ENCODE results near the gene KRT9. TPM values are rescaled to one million over a fixed set of nuclear protein-coding genes. Genes with fewer than 3 reads are reported as not detected.

KRT9 gene
- total and polyA plus RNA-seq, 2 of the 13 experiments (the other 11 are each of a cell fraction or from before 2014, with no cell fraction given), result not detected

DNA sequence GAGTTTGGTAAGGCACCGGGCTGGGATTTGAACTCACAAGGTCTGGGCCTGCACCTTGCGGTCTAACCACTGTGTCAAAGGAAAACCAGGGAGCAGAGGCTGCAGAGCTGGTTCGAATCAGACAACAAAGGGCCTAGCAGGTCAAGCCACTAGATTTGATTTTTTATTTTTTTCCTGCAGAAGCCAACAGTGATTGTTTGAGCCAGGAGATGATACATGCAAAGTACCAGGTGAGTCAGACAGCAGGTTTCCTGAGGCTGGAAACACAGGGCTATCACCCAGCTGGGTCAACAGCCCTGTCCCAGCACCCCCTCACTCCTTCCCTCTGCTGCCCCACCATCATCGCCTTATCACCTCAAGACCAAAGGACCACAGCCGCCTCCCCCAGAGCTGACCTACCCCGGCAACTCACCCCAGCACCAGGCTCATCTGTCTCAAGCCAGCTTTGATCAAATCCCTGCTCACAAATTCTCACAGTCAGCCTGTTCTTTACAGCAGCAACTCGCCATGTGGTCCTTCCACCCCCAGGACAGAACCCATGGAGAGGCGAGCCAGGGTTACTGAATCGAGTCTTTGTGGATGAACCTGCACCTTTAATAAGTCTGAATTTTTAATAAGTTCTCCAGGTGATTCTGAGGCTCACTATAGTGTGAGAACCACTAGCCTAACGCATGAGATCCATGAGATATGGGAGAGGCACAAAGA, 30.8 kb downstream of the KRT9 start:
- ATAC-seq (no peak), DNase-seq (ENCODE audit: low spot score) (no peak), FAIRE-seq (no peak)
- H3K9ac ChIP-seq (ENCODE audit: insufficient read depth, low read depth, low read length), result no peak overlapping the region
- in situ Hi-C loops (cut with HindIII; ENCODE audit: extremely low pct_ligation_motif_present, low pct_unique_long_range_greater_than_20kb), result no loop called here
- H3K9me3 ChIP-seq (ENCODE audit: low read length), result no peaks in the 10 kb centered on the region
- no peaks in the 10 kb centered on the region for H3K79me2 ChIP-seq (ENCODE audit: insufficient read depth, low read length)
- H3K27me3 ChIP-seq (ENCODE audit: control insufficient read depth in 1 of 2, insufficient read depth in 2 of 2, low read length in 2 of 2), result peaks cover 2 to 12% of the 10 kb centered on the region in 2 experiments; a peak in 1 of 5 replicates
- H2AFZ ChIP-seq (ENCODE audit: low read length), result no peak overlapping the region
- intact Hi-C loops (cut with micrococcal nuclease; ENCODE audit: unreplicated experiment), result no loop called here
- H4K20me1 ChIP-seq (ENCODE audit: insufficient read depth, low read length), result no peaks in the 10 kb centered on the region
- WGBS (ENCODE audit: low lambda C conversion rate), result 38% methylated on average over 10 of the region's 10 CpGs
- H3K36me3 ChIP-seq (replicated peaks in 1 of 2; ENCODE audit: control insufficient read depth in 1 of 2, insufficient read depth in 2 of 2, low read length in 2 of 2), result no peaks in the 10 kb centered on the region
- H3K4me1 ChIP-seq (ENCODE audit: insufficient read depth, low read length), result peaks cover 70% of the 10 kb centered on the region
- no peak overlapping the region for H3K4me2 ChIP-seq (ENCODE audit: low read depth, low read length)
- H3K27ac ChIP-seq (ENCODE audit: extremely low read length, insufficient read depth, low read length), result no peak overlapping the region
- POLR2A ChIA-PET, result interaction anchor here (1.6 to 1.7 kb wide), 2 partner anchors 13 kb away, joined by 5 to 6 read pairs; partner anchors contain the start of gene KRT19
- CTCF ChIA-PET (ENCODE audit: low intra/inter-chr PET ratio, low total read pairs), result no interaction called here
- BruUV-seq (replicated peaks), result no TSS peak
- no peak for TF ChIP-seq POGZ (CRISPR knock-in tag; IDR thresholded peaks at IDR 0.05)
- TF ChIP-seq FOXA1 (IDR thresholded peaks at IDR 0.05), result no peak
- peak; percentile 23; the same call in 1 of the 2 replicates for TF ChIP-seq FOXA1 (CRISPR knock-in tag; IDR thresholded peaks at IDR 0.05)
- H3K4me3 ChIP-seq (replicated peaks in 1 of 3; ENCODE audit: insufficient read depth in 1 of 3, low read depth in 2 of 3, low read length in 3 of 3), result no peak overlapping the region

- no TSS peak for BruUV-seq (replicated peaks)
- TF ChIP-seq RXRB (CRISPR knock-in tag; IDR thresholded peaks at IDR 0.05; ENCODE audit: borderline replicate concordance) (peak; percentile 15; the same call in 1 of the 2 replicates), ZNF607 (CRISPR knock-in tag; IDR thresholded peaks at IDR 0.05; ENCODE audit: borderline replicate concordance) (no peak), RARA (CRISPR knock-in tag; IDR thresholded peaks at IDR 0.05) (0 out of 2 replicates have a peak, but pooled peaks have one; percentile 12), ZMYM3 (CRISPR knock-in tag; IDR thresholded peaks at IDR 0.05) (peak; percentile 29; the same call in 1 of the 2 replicates), ZNF569 (CRISPR knock-in tag; IDR thresholded peaks at IDR 0.05; ENCODE audit: borderline replicate concordance) (no peak), MNT (IDR thresholded peaks at IDR 0.05) (peak; percentile 35; the same call in 1 of the 2 replicates)
- TF ChIP-seq, protein P1, sequence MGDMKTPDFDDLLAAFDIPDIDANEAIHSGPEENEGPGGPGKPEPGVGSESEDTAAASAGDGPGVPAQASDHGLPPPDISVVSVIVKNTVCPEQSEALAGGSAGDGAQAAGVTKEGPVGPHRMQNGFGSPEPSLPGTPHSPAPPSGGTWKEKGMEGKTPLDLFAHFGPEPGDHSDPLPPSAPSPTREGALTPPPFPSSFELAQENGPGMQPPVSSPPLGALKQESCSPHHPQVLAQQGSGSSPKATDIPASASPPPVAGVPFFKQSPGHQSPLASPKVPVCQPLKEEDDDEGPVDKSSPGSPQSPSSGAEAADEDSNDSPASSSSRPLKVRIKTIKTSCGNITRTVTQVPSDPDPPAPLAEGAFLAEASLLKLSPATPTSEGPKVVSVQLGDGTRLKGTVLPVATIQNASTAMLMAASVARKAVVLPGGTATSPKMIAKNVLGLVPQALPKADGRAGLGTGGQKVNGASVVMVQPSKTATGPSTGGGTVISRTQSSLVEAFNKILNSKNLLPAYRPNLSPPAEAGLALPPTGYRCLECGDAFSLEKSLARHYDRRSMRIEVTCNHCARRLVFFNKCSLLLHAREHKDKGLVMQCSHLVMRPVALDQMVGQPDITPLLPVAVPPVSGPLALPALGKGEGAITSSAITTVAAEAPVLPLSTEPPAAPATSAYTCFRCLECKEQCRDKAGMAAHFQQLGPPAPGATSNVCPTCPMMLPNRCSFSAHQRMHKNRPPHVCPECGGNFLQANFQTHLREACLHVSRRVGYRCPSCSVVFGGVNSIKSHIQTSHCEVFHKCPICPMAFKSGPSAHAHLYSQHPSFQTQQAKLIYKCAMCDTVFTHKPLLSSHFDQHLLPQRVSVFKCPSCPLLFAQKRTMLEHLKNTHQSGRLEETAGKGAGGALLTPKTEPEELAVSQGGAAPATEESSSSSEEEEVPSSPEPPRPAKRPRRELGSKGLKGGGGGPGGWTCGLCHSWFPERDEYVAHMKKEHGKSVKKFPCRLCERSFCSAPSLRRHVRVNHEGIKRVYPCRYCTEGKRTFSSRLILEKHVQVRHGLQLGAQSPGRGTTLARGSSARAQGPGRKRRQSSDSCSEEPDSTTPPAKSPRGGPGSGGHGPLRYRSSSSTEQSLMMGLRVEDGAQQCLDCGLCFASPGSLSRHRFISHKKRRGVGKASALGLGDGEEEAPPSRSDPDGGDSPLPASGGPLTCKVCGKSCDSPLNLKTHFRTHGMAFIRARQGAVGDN (CRISPR knock-in tag; IDR thresholded peaks at IDR 0.05), result peak; percentile 20; the same call in 1 of the 2 replicates
Observed at GRCh38 chr17:41539979-41540701, 31.7 kb downstream of the KRT9 start.

More at GRCh38 chr17:41539979-41540701, 31.7 kb downstream of the KRT9 start:
- H3K27ac ChIP-seq (ENCODE audit: extremely low read length, insufficient read depth, low read length), result no peak overlapping the region
- DNase-seq (ENCODE audit: low spot score), result peak; percentile 79
- CTCF ChIA-PET (ENCODE audit: low intra/inter-chr PET ratio, low total read pairs), result no interaction called here
- ATAC-seq, result peak; percentile 50
- in situ Hi-C loops (cut with HindIII; ENCODE audit: extremely low pct_ligation_motif_present, low pct_unique_long_range_greater_than_20kb) (no loop called here), intact Hi-C loops (cut with micrococcal nuclease; ENCODE audit: unreplicated experiment) (loop anchor here (10.0 kb wide), 1 partner anchor 125 kb away; no protein-coding TSS in a partner anchor)
- POLR2A ChIA-PET, result interaction anchor here (1.7 kb wide), 1 partner anchor 12 kb away, joined by 6 read pairs; the partner anchor contains the start of gene KRT19
- no peak overlapping the region for H2AFZ ChIP-seq (ENCODE audit: low read length)
- no peak overlapping the region for H3K4me3 ChIP-seq (replicated peaks in 1 of 3; ENCODE audit: insufficient read depth in 1 of 3, low read depth in 2 of 3, low read length in 3 of 3)
- no peak for FAIRE-seq
- H3K27me3 ChIP-seq (ENCODE audit: control insufficient read depth in 1 of 2, insufficient read depth in 2 of 2, low read length in 2 of 2), result peaks cover 2 to 12% of the 10 kb centered on the region in 2 experiments; a peak in 1 of 5 replicates
- H3K4me1 ChIP-seq (ENCODE audit: insufficient read depth, low read length), result peaks cover 76% of the 10 kb centered on the region
- peak overlapping the region; percentile 16; the same call in 1 of the 2 replicates for H3K4me2 ChIP-seq (ENCODE audit: low read depth, low read length)
- no peaks in the 10 kb centered on the region for H3K9me3 ChIP-seq (ENCODE audit: low read length)
- H3K9ac ChIP-seq (ENCODE audit: insufficient read depth, low read depth, low read length), result no peak overlapping the region
- no peaks in the 10 kb centered on the region for H3K36me3 ChIP-seq (replicated peaks in 1 of 2; ENCODE audit: control insufficient read depth in 1 of 2, insufficient read depth in 2 of 2, low read length in 2 of 2)
- H4K20me1 ChIP-seq (ENCODE audit: insufficient read depth, low read length), result no peaks in the 10 kb centered on the region
- WGBS (ENCODE audit: low lambda C conversion rate), result 19% methylated on average over 7 of the region's 7 CpGs
- H3K79me2 ChIP-seq (ENCODE audit: insufficient read depth, low read length), result no peaks in the 10 kb centered on the region

Data from HepG2 (cell line).